Measurements from ENCODE around the gene NTSR1.

- TF ChIP-seq CTCF (IDR thresholded peaks at IDR 0.05) (no peak), POLR2AphosphoS5 (IDR thresholded peaks at IDR 0.05) (no peak)
Measured at GRCh38 chr20:62723768-62724450, 15.3 kb downstream of the NTSR1 start.
